Measurements from ENCODE around the gene COG7.
"Not testable (repeated sequence)": the region's sequence is repeated elsewhere in the genome, so short reads cannot be mapped to it uniquely, and the experiment has no call there.

COG7 gene

GRCh38 chr16:23452572-23453337 is at the start of gene COG7:
TSS of gene COG7 (minus strand) at chr16:23453189. CDS start at chr16:23452994, 195 bp downstream.
- peak; percentile 64 for DNase-seq (ENCODE audit: low read depth)

GRCh38 chr16:23502466-23502865 is 49.5 kb upstream of the COG7 start:
- DNase-seq (ENCODE audit: low read depth) = no peak

GRCh38 chr16:23501291-23501690 is 48.3 kb upstream of the COG7 start:
- no peak for DNase-seq (ENCODE audit: low read depth)

- DNase-seq (ENCODE audit: low read depth) = no peak
Measured at GRCh38 chr16:23500862-23501225, 47.9 kb upstream of the COG7 start.

- DNase-seq (ENCODE audit: low read depth) = no peak
Measured at GRCh38 chr16:23500212-23500861, 47.3 kb upstream of the COG7 start.

GRCh38 chr16:23499801-23500200 is 46.8 kb upstream of the COG7 start:
- DNase-seq (ENCODE audit: low read depth) = no peak

GRCh38 chr16:23498863-23499262 is 45.9 kb upstream of the COG7 start:
- no peak for DNase-seq (ENCODE audit: low read depth)

- no peak for DNase-seq (ENCODE audit: low read depth)
Measured at GRCh38 chr16:23497543-23497868, 44.5 kb upstream of the COG7 start.

GRCh38 chr16:23496821-23497542 is 44.0 kb upstream of the COG7 start:
- no peak for DNase-seq (ENCODE audit: low read depth)

GRCh38 chr16:23495671-23496070 is 42.7 kb upstream of the COG7 start:
- no peak for DNase-seq (ENCODE audit: low read depth)

GRCh38 chr16:23494188-23494587 is 41.2 kb upstream of the COG7 start:
- no peak for DNase-seq (ENCODE audit: low read depth)

GRCh38 chr16:23491490-23492391 is 38.8 kb upstream of the COG7 start:
- no peak for DNase-seq (ENCODE audit: low read depth)

GRCh38 chr16:23486480-23486879 is 33.5 kb upstream of the COG7 start:
- no peak for DNase-seq (ENCODE audit: low read depth)

- no peak for DNase-seq (ENCODE audit: low read depth)
Measured at GRCh38 chr16:23485841-23486240, 32.9 kb upstream of the COG7 start.

- DNase-seq (ENCODE audit: low read depth) = no peak
Measured at GRCh38 chr16:23485257-23485614, 32.2 kb upstream of the COG7 start.

GRCh38 chr16:23484510-23485256 is 31.7 kb upstream of the COG7 start:
- DNase-seq (ENCODE audit: low read depth) = no peak

- DNase-seq (ENCODE audit: low read depth) = not testable (repeated sequence)
Measured at GRCh38 chr16:23483492-23483891, 30.5 kb upstream of the COG7 start.

- DNase-seq (ENCODE audit: low read depth) = no peak
Measured at GRCh38 chr16:23482778-23483177, 29.8 kb upstream of the COG7 start.

- no peak for DNase-seq (ENCODE audit: low read depth)
Measured at GRCh38 chr16:23480257-23480656, 27.3 kb upstream of the COG7 start.

GRCh38 chr16:23479138-23479537 is 26.1 kb upstream of the COG7 start:
- DNase-seq (ENCODE audit: low read depth) = no peak

- DNase-seq (ENCODE audit: low read depth) = no peak
Measured at GRCh38 chr16:23478566-23478965, 25.6 kb upstream of the COG7 start.

GRCh38 chr16:23476289-23476688 is 23.3 kb upstream of the COG7 start:
- DNase-seq (ENCODE audit: low read depth) = no peak
